ENCODE results near the gene CCDC57. TPM values are rescaled to one million over a fixed set of nuclear protein-coding genes. Genes with fewer than 3 reads are reported as not detected.
"Not testable (repeated sequence)": the region's sequence is repeated elsewhere in the genome, so short reads cannot be mapped to it uniquely, and the experiment has no call there.

CCDC57 gene
- total RNA-seq, 2 experiments from 2014 or later = 70.2 to 73.9 TPM

DNA sequence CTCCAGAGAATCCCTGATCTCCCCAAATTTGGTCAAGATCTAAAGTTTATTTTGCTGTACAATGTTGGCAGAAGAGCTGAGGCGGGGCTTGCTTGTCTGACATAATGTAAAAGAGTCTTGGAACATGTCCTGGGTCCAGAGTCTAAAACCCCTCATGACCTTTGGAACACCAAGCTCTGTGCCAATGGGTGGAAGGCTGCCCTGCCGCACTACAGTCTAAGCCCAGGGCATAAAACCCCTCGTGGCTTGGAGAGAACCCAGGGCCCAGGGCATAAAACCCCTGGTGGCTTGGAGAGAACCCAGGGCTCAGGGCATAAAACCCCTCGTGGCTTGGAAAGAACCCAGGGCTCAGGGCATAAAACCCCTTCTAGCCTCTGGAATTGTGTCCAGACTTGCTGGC, 36.7 kb downstream of the CCDC57 start:
- Mint-ChIP-seq H3K4me1 (no peaks in the 10 kb centered on the region), H3K27ac (no peak overlapping the region), H3K4me3 (no peak overlapping the region), H3K27me3 (no peaks in the 10 kb centered on the region), H3K36me3 (no peaks in the 10 kb centered on the region), H3K9me3 (ENCODE audit: low read depth) (no peaks in the 10 kb centered on the region)
- CTCF ChIA-PET = no interaction called here
- DNase-seq (no peak), ATAC-seq (no peak)

DNA sequence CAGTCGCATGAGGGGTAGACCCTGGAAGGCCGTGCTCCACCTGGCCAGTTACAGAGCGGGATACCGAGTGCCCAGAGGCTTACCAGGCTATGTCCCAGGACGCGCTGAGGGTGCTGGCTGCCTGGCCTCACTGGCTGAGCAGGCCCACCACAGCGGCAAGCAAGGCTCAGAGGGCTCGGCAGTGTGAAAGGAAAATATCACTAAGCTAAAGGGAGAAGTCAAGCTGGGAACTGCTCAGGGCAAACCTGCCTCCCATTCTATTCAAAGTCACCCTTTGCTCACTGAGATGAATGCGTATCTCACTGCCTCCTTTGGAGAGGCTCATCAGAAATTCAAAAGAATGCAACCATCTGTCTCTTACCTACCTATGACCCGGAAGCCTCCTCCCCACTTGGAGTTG, 37.4 kb downstream of the CCDC57 start:
- Mint-ChIP-seq H3K4me3 (no peak overlapping the region), H3K27me3 (no peaks in the 10 kb centered on the region), H3K9me3 (ENCODE audit: low read depth) (no peaks in the 10 kb centered on the region), H3K27ac (no peak overlapping the region), H3K36me3 (peaks cover 3% of the 10 kb centered on the region), H3K4me1 (no peaks in the 10 kb centered on the region)
- ATAC-seq = no peak
- CTCF ChIA-PET = no interaction called here
- no peak for DNase-seq

DNA sequence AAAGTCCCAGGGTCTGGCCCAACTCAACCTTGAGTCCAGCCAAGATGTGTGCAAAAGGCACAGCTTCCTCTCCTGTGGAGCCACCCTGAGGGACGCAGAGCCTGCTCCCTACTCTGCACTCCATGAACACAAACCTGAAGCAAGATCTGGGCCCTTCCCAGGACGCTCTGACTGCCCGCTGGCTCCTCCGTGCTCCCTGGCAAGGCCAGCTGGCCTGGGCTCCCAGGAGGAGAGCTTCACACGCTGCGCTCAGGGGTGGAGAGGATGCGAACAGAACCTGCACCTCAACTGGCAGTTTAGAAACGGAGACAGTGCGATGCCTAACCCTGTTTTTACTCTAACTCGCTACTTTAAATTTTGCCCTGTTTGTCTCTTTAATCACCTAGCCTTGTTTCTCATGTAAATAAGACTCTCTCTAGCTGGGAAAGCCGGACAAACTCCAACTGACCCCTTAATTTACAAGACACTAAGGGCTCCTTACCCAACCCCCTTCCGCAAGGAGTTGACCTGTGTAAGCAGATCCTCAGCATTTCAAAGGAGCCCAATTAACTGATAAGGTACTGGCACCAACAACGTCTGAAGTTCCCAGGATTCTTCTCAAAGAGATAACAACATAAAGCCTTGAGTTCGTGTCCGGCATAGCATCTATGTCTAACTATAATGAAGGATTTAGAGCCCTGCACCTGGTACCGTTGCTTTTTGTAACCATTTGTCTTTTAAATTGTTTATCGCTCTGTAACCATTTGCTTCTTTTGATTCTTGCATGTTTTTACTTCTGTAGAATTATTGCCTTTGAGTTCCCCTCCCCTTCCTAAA, 38.4 kb downstream of the CCDC57 start:
- H3K9me3 Mint-ChIP-seq (ENCODE audit: low read depth); H3K36me3 Mint-ChIP-seq; H3K27ac Mint-ChIP-seq; H3K27me3 Mint-ChIP-seq; CTCF ChIA-PET; ATAC-seq; H3K4me3 Mint-ChIP-seq; DNase-seq; H3K4me1 Mint-ChIP-seq: not testable (repeated sequence)

DNA sequence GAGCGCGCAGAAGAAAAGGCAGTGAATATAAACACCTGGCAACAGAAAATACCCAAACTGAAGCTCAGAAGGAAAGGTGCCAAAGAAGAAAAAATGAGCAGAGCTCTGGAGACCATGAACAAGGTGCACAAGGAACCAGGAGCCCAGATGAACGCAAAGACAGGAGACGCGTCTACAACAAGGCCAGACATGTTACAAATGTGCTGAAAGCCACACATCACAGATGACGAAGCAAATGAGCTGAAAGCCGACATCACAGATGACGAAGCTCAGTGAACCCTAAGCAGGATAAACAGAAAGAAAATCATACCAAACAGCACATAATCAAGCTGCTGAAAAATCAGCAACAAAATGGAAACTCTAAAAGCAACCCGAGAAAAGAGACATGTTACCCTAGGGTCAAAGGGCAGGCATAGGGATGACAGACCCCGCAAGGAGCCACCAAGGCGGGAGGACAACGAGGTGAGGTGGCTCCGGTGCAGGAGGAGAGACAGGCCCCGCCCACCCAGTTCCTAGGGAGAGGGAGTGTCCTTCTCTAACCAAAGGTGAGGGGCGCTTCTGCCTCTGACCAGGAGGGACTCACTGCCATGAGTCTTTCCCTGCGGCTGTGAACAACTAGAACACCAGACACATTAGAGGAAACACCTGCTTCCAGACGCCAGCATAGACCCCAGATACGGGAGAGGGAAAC, 39.1 kb downstream of the CCDC57 start:
- CTCF ChIA-PET = interaction anchor here (0.8 to 1.5 kb wide), 3 partner anchors 16 to 143 kb away, joined by 3 to 4 read pairs (median 3); no protein-coding TSS in a partner anchor
- Mint-ChIP-seq H3K27me3 (no peaks in the 10 kb centered on the region), H3K36me3 (peaks cover 3% of the 10 kb centered on the region), H3K27ac (no peak overlapping the region), H3K9me3 (ENCODE audit: low read depth) (no peaks in the 10 kb centered on the region), H3K4me1 (no peaks in the 10 kb centered on the region), H3K4me3 (no peak overlapping the region)
- ATAC-seq (no peak), DNase-seq (no peak)

DNA sequence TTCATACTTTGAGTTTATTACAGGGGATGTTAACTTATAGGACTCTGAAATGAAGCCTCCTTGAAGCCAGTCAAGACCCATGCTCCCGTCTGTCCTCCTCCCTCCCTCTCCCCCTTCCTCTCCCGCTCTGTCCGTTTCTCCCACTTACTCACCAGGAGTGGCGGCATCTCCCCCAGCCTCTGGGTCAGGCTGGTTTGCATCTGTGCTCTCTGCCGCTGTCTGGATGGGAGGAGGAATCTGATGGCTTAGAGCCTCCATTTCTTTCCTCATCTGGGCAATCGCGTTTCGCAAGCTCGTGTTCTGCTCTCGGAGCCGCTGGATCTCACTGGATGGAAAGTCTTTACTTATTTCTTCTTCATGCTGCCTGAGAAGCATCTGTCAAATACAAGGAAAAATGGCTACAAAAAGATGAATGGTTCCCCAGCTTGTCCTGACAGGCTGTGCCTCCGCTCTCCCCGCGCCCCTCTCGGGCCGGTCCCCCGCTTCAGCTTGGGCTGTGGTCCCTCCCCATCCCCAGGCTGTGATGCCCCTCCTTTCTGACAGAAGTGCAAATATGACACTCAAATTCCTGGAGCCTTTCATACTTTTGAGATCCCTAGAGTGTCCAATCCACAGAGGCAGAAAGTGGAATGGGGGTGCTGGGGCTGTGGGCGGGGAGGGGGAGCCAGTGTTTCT, 40.0 kb downstream of the CCDC57 start:
- Mint-ChIP-seq H3K9me3 (ENCODE audit: low read depth) (no peaks in the 10 kb centered on the region), H3K4me1 (no peaks in the 10 kb centered on the region), H3K27ac (no peak overlapping the region), H3K27me3 (no peaks in the 10 kb centered on the region), H3K36me3 (peaks cover 5% of the 10 kb centered on the region), H3K4me3 (no peak overlapping the region)
- DNase-seq (no peak), ATAC-seq (no peak)
- CTCF ChIA-PET = interaction anchor here (0.8 to 1.5 kb wide), 3 partner anchors 15 to 142 kb away, joined by 3 to 4 read pairs (median 3); no protein-coding TSS in a partner anchor

DNA sequence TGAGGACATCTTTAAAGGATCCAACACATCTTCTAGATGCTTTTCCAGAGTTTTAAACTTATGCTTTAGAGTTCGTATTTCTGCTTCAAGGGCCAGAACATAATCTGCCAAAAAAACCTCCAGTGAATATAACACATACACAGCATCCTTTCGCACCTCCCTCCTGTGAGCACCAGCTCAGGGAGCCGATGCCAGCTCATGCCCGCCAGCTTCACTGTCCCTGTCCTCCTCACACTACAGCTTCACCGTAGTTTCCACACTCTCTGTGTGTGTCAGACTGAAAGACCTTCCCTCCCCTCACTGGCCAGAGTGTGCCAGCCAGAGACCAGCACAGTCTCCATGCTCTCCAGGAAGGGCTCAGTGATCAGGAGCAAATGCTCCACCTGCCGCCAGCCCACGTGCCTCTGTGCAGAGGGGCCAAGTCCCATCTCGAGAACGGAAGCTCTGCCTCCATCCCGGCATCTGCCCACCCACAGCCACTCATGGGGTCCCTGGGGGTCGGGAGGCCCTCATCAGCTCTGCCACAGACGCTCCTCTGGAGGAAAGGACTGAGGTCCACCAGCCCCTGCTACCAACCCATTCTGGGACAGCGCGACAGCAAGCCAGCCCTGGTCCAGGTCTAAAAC, 40.8 kb downstream of the CCDC57 start:
- CTCF ChIA-PET = interaction anchor here (1.5 kb wide), 1 partner anchor 142 kb away, joined by 4 read pairs; no protein-coding TSS in a partner anchor
- Mint-ChIP-seq H3K27ac (no peak overlapping the region), H3K27me3 (no peaks in the 10 kb centered on the region), H3K4me1 (no peaks in the 10 kb centered on the region), H3K4me3 (no peak overlapping the region), H3K36me3 (peaks cover 8% of the 10 kb centered on the region), H3K9me3 (ENCODE audit: low read depth) (no peaks in the 10 kb centered on the region)
- ATAC-seq (no peak), DNase-seq (no peak)

DNA sequence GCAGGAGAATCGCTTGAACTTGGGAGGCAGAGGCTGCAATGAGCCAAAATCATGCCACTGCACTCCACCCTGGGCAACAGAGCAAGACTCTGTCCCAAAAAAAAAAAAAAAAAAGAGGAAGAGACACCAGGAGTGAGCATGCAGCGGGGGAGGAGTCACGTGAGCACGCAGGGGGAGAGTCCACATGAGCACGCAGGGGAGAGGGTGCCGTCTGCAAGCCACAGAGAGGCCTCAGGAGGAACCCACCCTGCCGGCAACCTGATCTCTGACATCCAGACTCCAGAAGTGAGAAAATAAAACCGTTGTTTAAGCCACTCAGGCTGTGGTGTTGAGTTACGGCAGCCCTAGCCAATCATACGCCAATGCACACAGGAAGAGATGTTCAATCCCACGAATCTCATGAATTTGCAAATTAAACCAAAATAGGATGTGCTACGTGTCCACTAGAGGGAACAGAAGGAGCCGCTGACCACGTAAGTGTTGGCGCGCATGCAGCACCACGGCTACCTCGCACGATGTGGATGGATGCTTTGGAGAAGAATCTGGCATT, 42.2 kb downstream of the CCDC57 start:
- no peak for DNase-seq

DNA sequence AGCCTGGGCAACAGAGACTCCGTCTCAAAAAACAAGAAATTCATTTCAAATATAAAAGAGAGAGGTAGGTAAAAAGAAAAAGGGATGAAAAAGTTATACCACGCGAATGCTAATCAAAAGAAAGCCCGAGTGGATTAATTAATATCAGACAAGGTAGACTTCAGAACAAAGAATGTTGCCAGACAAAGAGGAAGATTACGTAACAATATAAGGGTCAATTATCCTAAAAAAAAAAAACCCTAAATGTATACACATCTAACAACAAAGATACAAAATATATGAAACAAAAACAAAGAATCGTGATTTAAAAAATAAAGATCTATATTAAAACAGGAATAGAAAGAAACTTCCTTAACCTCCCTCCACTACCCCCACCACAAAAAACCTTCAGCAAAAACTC, 44.1 kb downstream of the CCDC57 start:
- CTCF ChIA-PET = interaction anchor here (1.0 kb wide), 1 partner anchor 38 kb away, joined by 3 read pairs; no protein-coding TSS in a partner anchor
- Mint-ChIP-seq H3K27ac (no peak overlapping the region), H3K9me3 (ENCODE audit: low read depth) (no peaks in the 10 kb centered on the region), H3K27me3 (no peaks in the 10 kb centered on the region), H3K4me3 (no peak overlapping the region), H3K36me3 (peaks cover 10% of the 10 kb centered on the region), H3K4me1 (peaks cover 2% of the 10 kb centered on the region)
- no peak for DNase-seq
- no peak for ATAC-seq

More for the DNA sequence above, 42.2 kb downstream of the CCDC57 start:
- Mint-ChIP-seq H3K9me3 (ENCODE audit: low read depth) (no peaks in the 10 kb centered on the region), H3K4me3 (no peak overlapping the region), H3K36me3 (peaks cover 10% of the 10 kb centered on the region), H3K4me1 (peaks cover 2% of the 10 kb centered on the region), H3K27ac (no peak overlapping the region), H3K27me3 (no peaks in the 10 kb centered on the region)
- ATAC-seq = no peak
- CTCF ChIA-PET = no interaction called here

DNA sequence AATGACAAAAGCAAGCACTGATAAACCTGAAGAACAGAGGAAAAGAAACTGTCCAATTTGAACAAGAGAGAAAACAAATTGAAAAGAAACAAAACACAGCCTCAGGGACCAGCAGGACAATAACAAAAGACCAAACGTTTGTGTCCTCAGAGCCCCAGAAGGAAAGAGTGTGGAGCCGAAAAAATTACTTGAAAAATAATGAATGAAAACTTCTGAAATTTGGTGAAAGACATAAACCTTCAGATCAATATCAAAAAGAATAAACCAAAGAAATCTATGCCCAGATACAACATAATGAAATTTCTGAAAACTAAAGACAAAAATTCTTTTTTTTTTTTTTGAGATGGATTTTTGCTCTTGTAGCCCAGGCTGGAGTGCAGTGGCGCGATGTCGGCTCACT, 45.6 kb downstream of the CCDC57 start:
- Mint-ChIP-seq H3K36me3 (peaks cover 10% of the 10 kb centered on the region), H3K9me3 (ENCODE audit: low read depth) (no peaks in the 10 kb centered on the region), H3K4me3 (no peak overlapping the region), H3K4me1 (peaks cover 2% of the 10 kb centered on the region), H3K27ac (peak overlapping the region; percentile 63), H3K27me3 (no peaks in the 10 kb centered on the region)
- DNase-seq = no peak
- CTCF ChIA-PET = no interaction called here
- no peak for ATAC-seq

DNA sequence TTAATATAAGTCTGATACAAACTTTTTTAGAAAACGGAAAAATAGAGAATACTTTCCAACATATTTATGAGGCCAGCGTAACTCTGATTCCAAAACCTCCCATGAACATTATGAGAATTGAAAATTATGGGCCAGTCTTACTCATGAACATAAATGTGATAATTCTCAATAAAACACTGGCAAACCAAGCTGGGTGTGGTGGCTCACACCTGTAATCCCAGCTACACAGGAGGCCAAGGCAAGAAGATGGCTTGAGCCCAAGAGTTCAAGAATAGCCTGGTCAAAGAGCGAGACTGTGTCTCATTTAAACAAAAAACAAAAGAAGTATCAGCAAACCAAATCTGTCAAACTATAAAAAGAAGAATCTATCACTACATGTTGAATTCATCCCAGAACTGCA, 47.8 kb downstream of the CCDC57 start:
- ATAC-seq (no peak), DNase-seq (no peak)
- H3K27me3 Mint-ChIP-seq = no peaks in the 10 kb centered on the region
- CTCF ChIA-PET = interaction anchor here (2.0 kb wide), 1 partner anchor 135 kb away, joined by 6 read pairs; no protein-coding TSS in a partner anchor
- no peak overlapping the region for H3K4me3 Mint-ChIP-seq
- H3K36me3 Mint-ChIP-seq = peaks cover 10% of the 10 kb centered on the region
- no peaks in the 10 kb centered on the region for H3K9me3 Mint-ChIP-seq (ENCODE audit: low read depth)
- no peak overlapping the region for H3K27ac Mint-ChIP-seq
- peaks cover 2% of the 10 kb centered on the region for H3K4me1 Mint-ChIP-seq

DNA sequence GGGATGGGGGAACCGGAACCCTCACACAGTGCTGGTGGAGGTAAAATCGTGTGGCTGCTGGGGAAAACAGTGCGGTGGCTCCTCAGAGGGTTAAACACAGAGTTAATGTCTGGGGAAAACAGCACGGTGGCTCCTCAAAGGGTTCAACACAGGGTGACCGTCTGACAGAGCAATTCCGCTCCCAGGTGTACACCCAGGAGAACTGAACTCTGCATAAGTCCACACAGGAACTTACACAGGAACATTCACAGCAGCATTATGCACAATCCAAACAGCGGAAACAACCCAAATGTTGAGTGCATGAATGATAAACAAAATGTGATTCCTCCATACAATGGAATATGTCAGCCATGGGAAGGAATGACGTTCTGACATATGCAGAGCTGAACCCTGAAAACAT, 51.4 kb downstream of the CCDC57 start:
- no peaks in the 10 kb centered on the region for H3K27me3 Mint-ChIP-seq
- H3K27ac Mint-ChIP-seq = no peak overlapping the region
- H3K4me3 Mint-ChIP-seq = no peak overlapping the region
- CTCF ChIA-PET = interaction anchor here (1.0 kb wide), 1 partner anchor 63 kb away, joined by 6 read pairs; no protein-coding TSS in a partner anchor
- no peak for DNase-seq
- no peaks in the 10 kb centered on the region for H3K4me1 Mint-ChIP-seq
- H3K9me3 Mint-ChIP-seq (ENCODE audit: low read depth) = no peaks in the 10 kb centered on the region
- H3K36me3 Mint-ChIP-seq = peaks cover 3% of the 10 kb centered on the region
- ATAC-seq = no peak

DNA sequence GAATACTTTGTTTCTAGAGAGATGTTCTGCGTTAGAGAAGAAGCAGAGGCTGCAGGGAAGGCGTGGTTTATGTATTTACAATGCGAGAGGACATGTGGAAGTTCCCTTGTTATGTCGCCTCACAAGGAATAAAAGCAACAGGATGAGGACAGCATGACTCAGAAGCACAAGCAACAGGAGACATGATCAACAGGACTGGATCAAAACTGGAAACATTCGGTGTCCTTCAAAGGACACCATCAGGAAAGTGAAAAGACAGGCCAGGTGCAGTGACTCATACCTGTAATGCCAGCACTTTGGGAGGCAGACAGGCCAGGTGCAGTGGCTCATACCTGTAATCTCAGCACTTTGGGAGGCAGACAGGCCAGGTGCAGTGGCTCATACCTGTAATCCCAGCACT, 52.6 kb downstream of the CCDC57 start:
- peaks cover 3% of the 10 kb centered on the region for H3K36me3 Mint-ChIP-seq
- DNase-seq (no peak), ATAC-seq (no peak)
- H3K4me1 Mint-ChIP-seq = no peaks in the 10 kb centered on the region
- no peak overlapping the region for H3K27ac Mint-ChIP-seq
- no peak overlapping the region for H3K4me3 Mint-ChIP-seq
- H3K27me3 Mint-ChIP-seq = no peaks in the 10 kb centered on the region
- CTCF ChIA-PET = no interaction called here
- no peaks in the 10 kb centered on the region for H3K9me3 Mint-ChIP-seq (ENCODE audit: low read depth)

DNA sequence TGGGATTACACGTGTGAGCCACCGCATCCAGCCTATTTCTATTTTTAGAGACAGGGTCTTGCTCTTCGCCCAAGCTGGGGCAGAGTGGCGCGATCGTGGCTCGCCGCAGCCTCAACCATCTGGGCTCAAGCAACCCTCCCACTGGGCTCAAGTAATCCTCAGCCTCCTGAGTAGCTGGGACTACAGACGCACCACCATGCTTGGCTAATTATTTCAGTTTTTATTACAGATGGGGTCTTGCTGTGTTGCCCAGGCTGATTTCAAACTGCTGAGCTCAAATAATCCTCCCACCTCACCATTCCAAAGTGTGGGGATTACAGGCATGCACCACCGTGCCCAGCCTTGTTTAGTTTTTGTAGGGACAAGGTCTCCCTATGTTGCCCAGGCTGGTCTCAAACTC, 53.8 kb downstream of the CCDC57 start:
- Mint-ChIP-seq H3K36me3 (peaks cover 3% of the 10 kb centered on the region), H3K27ac (no peak overlapping the region), H3K4me3 (no peak overlapping the region), H3K4me1 (peaks cover under 1% of the 10 kb centered on the region), H3K27me3 (no peaks in the 10 kb centered on the region), H3K9me3 (ENCODE audit: low read depth) (no peaks in the 10 kb centered on the region)
- no peak for DNase-seq
- no peak for ATAC-seq
- CTCF ChIA-PET = interaction anchor here (1.0 to 5.8 kb wide), 3 partner anchors 53 to 199 kb away, joined by 3 to 56 read pairs (median 5); partner anchors contain the start of gene RAC3

Measured in activated CD8-positive, alpha-beta memory T cell treated with anti-CD3 and anti-CD28 coated beads, Interleukin-2, amount 10 ng/mL, durations not matched to agents 7 days and 5 days (primary cell).